Caco-2 (cell line): ENCODE measurements around the gene HDAC9. TPM values are rescaled to one million over a fixed set of nuclear protein-coding genes. Genes with fewer than 3 reads are reported as not detected.

ENCODE experiments used
- BruUV-seq: library from RNA; stranded (reverse); fragments of 400-500 nt; replicated peaks from 2 replicates; lab custom pipeline; 2021; lab: Mats Ljungman, UMichigan
- CTCF ChIA-PET: fragments of 300-600 bp; sonication (Branson Sonifier 250); formaldehyde crosslinking; loops from one replicate; lab custom pipeline; 2022; ENCODE audit warnings: antibody characterized with exemption; lab: Charles Lee
- POLR2A ChIA-PET: fragments of 300-600 bp; sonication (Branson Sonifier 250); formaldehyde crosslinking; loops from one replicate; lab custom pipeline; 2022; ENCODE audit warnings: antibody characterized with exemption; lab: Charles Lee
- DNase-seq, 2 experiments: peaks; one replicate each; pipeline versions ENCODE4 v3.0.0 to v3.0.0-alpha.2; 2020 to 2022
- H3K27me3 ChIP-seq: replicated peaks from 2 replicates; pipeline ENCODE4 v1.6.0; 2011; ENCODE audit warnings: low read length; ENCODE audit not compliant: control insufficient read depth, insufficient read depth
- H3K36me3 ChIP-seq: 2 replicates; pipeline ENCODE4 v1.5.1; 2011; ENCODE audit warnings: low read length; ENCODE audit not compliant: control insufficient read depth, insufficient read depth
- H3K4me1 ChIP-seq: fragments of 250-450 bp; sonication (Bioruptor Pico); 2 replicates; pipeline ENCODE4 v1.5.1; 2020; ENCODE audit warnings: mild to moderate bottlenecking
- H3K4me3 ChIP-seq: 2 replicates; pipeline ENCODE4 v1.5.1; 2011; ENCODE audit warnings: low read depth, mild to moderate bottlenecking, control low read depth, low read length
- H3K9me3 ChIP-seq: fragments of 250-450 bp; sonication (Bioruptor Pico); 2 replicates; pipeline ENCODE4 v1.5.1; 2020; ENCODE audit warnings: mild to moderate bottlenecking, moderate library complexity
- H3K27ac Mint-ChIP-seq: one replicate; pipeline ENCODE4 v1.8.0; 2022; ENCODE audit warnings: mixed read lengths; ENCODE audit not compliant: unreplicated experiment
- H3K27me3 Mint-ChIP-seq: one replicate; pipeline ENCODE4 v1.8.0; 2022; ENCODE audit warnings: mixed read lengths; ENCODE audit not compliant: insufficient read depth, unreplicated experiment
- H3K36me3 Mint-ChIP-seq: one replicate; pipeline ENCODE4 v1.8.0; 2022; ENCODE audit warnings: mild to moderate bottlenecking, mixed read lengths; ENCODE audit not compliant: insufficient read depth, unreplicated experiment
- H3K4me1 Mint-ChIP-seq: one replicate; pipeline ENCODE4 v1.8.0; 2022; ENCODE audit warnings: low read depth, mixed read lengths; ENCODE audit not compliant: unreplicated experiment
- H3K4me3 Mint-ChIP-seq: one replicate; pipeline ENCODE4 v1.8.0; 2022; ENCODE audit warnings: mild to moderate bottlenecking, moderate library complexity, mixed read lengths; ENCODE audit not compliant: unreplicated experiment
- H3K9me3 Mint-ChIP-seq: one replicate; pipeline ENCODE4 v1.8.0; 2022; ENCODE audit warnings: mixed read lengths; ENCODE audit not compliant: unreplicated experiment
- CTCF ChIP-seq, 2 experiments: fragments of 200-600 bp in 1 of 2; IDR thresholded peaks; 1 replicate in 1 of 2; 2 replicates in 1 of 2; pipeline versions ENCODE4 v1.5.1 to v1.8.0; 2011 to 2022; ENCODE audit warnings: antibody characterized with exemption in 1 of 2, control low read depth in 1 of 2, inconsistent platforms in 1 of 2, low read depth in 1 of 2, low read length in 1 of 2, mild to moderate bottlenecking in 1 of 2, moderate library complexity in 1 of 2; ENCODE audit not compliant: insufficient read depth in 1 of 2, severe bottlenecking in 1 of 2, unreplicated experiment in 1 of 2
- intact Hi-C: fragments of 100-400 bp; cut with micrococcal nuclease; formaldehyde crosslinking; loops from one replicate; pipeline ENCODE4 v1.10.0; 2022; ENCODE audit not compliant: unreplicated experiment
- total RNA-seq: library from RNA; stranded (reverse); gene quantifications from 2 replicates; pipeline ENCODE4 v1.2.3, GENCODE V29; 2022

Gene HDAC9
- total RNA-seq, 1 experiment from 2014 or later = 0.27 TPM

DNA sequence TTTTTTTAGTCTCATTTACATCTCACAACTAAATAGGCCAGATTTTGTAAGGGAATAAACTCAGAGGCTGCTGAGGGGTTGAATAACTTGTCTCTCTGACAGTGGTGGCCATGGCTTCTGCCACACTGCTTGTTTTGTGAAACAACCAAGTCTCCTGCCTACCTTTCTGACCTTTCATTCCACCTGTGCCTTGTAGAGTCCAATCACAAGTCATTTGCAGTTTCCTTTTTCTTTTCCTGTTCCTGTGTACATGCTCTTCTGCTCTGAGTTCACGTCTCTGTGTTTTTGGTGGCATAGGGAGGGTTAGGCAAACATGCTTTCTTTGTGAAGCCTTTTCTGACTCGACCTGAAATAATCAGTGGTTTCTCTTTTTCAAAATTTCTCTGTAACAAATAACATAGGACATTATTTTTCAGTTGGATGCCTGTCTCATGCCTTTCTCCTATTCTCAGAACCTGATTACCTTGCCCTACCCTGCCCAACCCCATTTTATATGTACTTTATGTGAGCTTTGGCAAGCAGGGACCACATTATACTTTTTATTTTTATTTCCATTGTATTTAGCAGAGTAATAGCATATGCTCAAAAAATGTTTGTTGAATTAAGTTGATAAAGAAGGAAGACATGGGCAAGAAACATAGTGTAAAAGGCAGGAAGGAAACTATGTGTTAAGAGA, 81.7 kb downstream of the HDAC9 start:
- Histone ChIP-seq H3K4me1 (no peaks in the 10 kb centered on the region), H3K27me3 (no peaks in the 10 kb centered on the region), H3K9me3 (no peaks in the 10 kb centered on the region), H3K4me3 (no peak overlapping the region), H3K36me3 (no peaks in the 10 kb centered on the region)
- no peak for DNase-seq
- Mint-ChIP-seq H3K27ac (no peak overlapping the region), H3K9me3 (no peaks in the 10 kb centered on the region), H3K4me3 (no peak overlapping the region), H3K27me3 (no peaks in the 10 kb centered on the region), H3K4me1 (no peaks in the 10 kb centered on the region), H3K36me3 (no peaks in the 10 kb centered on the region)
- POLR2A ChIA-PET = no interaction called here
- BruUV-seq = no TSS peak
- CTCF ChIA-PET = no interaction called here
- intact Hi-C loops = no loop called here
- TF ChIP-seq CTCF (IDR thresholded peaks at IDR 0.05; ENCODE audit: insufficient read depth in 1 of 2, low read depth in 1 of 2, low read length in 1 of 2, severe bottlenecking in 1 of 2, unreplicated experiment in 1 of 2) = no peak

DNA sequence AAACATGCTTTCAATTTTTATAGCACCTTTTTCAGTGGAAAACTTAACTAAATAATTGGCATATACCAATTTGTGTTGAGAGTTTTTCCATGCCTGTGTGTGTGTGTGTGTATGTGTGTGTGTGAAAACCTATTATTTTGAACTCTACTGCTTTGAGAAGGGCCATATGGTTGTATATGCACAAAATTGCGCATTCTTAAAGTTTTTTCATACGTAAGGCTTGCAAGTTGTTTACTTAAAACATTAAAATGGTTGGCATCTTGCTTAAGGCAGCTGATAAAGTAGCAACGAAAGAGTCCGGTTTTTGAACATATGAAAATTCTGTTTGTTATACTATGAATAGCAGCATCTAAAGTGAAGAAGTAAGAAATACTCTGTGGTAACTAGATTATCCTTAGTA, 84.1 kb downstream of the HDAC9 start:
- no TSS peak for BruUV-seq
- H3K9me3 ChIP-seq = no peaks in the 10 kb centered on the region
- H3K4me1 ChIP-seq = no peaks in the 10 kb centered on the region
- no peak overlapping the region for H3K27ac Mint-ChIP-seq
- H3K36me3 Mint-ChIP-seq = no peaks in the 10 kb centered on the region
- ChIA-PET CTCF (no interaction called here), POLR2A (no interaction called here)
- TF ChIP-seq CTCF (IDR thresholded peaks at IDR 0.05; ENCODE audit: insufficient read depth in 1 of 2, low read depth in 1 of 2, low read length in 1 of 2, severe bottlenecking in 1 of 2, unreplicated experiment in 1 of 2) = no peak
- H3K9me3 Mint-ChIP-seq = no peaks in the 10 kb centered on the region
- H3K36me3 ChIP-seq = no peaks in the 10 kb centered on the region
- H3K4me3 ChIP-seq = no peak overlapping the region
- no peaks in the 10 kb centered on the region for H3K27me3 ChIP-seq
- no peaks in the 10 kb centered on the region for H3K4me1 Mint-ChIP-seq
- no peak for DNase-seq
- intact Hi-C loops = no loop called here
- H3K27me3 Mint-ChIP-seq = no peaks in the 10 kb centered on the region
- H3K4me3 Mint-ChIP-seq = no peak overlapping the region

DNA sequence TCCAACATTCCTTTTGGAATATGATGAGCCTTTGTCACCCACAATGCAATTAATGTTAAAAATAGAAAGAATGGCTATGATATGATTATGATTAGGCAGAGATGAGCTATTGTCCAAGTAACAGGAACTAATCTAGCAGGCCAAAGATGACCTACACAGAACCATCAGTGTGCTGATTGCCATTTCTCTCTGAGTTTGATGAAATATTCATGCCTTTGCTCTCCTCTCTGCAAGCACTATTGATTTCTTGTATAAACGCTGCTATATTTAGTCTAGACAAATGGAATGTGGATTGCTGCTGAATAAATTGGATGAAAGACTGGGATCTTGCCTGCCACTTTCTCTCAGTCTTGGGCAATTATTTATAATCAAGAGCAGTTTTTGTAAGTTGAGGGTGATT, 85.4 kb downstream of the HDAC9 start:
- intact Hi-C loops = no loop called here
- CTCF ChIA-PET = no interaction called here
- Histone ChIP-seq H3K36me3 (no peaks in the 10 kb centered on the region), H3K4me3 (no peak overlapping the region), H3K27me3 (no peaks in the 10 kb centered on the region), H3K9me3 (no peaks in the 10 kb centered on the region), H3K4me1 (no peaks in the 10 kb centered on the region)
- Mint-ChIP-seq H3K27me3 (no peaks in the 10 kb centered on the region), H3K9me3 (no peaks in the 10 kb centered on the region), H3K4me1 (no peaks in the 10 kb centered on the region), H3K27ac (no peak overlapping the region), H3K36me3 (no peaks in the 10 kb centered on the region), H3K4me3 (no peak overlapping the region)
- no peak for TF ChIP-seq CTCF (IDR thresholded peaks at IDR 0.05; ENCODE audit: insufficient read depth in 1 of 2, low read depth in 1 of 2, low read length in 1 of 2, severe bottlenecking in 1 of 2, unreplicated experiment in 1 of 2)
- POLR2A ChIA-PET = no interaction called here
- BruUV-seq = no TSS peak
- no peak for DNase-seq
